KOPT-K1 (cell line): ENCODE measurements around the gene CFAP74.

Experiments used
- H3K27ac ChIP-seq: fragments of 200-600 bp; sonication (generic); 2 replicates; pipeline ENCODE4 v1.5.1; 2016; ENCODE audit warnings: antibody characterized with exemption, mild to moderate bottlenecking, low read depth, low read length; ENCODE audit not compliant: poor library complexity, severe bottlenecking
- H3K36me3 ChIP-seq: fragments of 200-600 bp; sonication (generic); 2 replicates; pipeline ENCODE4 v1.5.1; 2017; ENCODE audit warnings: antibody characterized with exemption, mild to moderate bottlenecking, low read length, moderate library complexity; ENCODE audit not compliant: insufficient read depth
- H3K9me3 ChIP-seq: fragments of 200-600 bp; sonication (generic); 2 replicates; pipeline ENCODE4 v1.5.1; 2017; ENCODE audit warnings: antibody characterized with exemption, low read length, mild to moderate bottlenecking; ENCODE audit not compliant: insufficient read depth, poor library complexity, severe bottlenecking

The CFAP74 gene

GRCh38 chr1:2029561-2029960 lies 26.0 kb upstream of the CFAP74 start:
- H3K27ac ChIP-seq: no peak overlapping the region
- H3K36me3 ChIP-seq: no peaks in the 10 kb centered on the region
- H3K9me3 ChIP-seq: no peaks in the 10 kb centered on the region

DNA sequence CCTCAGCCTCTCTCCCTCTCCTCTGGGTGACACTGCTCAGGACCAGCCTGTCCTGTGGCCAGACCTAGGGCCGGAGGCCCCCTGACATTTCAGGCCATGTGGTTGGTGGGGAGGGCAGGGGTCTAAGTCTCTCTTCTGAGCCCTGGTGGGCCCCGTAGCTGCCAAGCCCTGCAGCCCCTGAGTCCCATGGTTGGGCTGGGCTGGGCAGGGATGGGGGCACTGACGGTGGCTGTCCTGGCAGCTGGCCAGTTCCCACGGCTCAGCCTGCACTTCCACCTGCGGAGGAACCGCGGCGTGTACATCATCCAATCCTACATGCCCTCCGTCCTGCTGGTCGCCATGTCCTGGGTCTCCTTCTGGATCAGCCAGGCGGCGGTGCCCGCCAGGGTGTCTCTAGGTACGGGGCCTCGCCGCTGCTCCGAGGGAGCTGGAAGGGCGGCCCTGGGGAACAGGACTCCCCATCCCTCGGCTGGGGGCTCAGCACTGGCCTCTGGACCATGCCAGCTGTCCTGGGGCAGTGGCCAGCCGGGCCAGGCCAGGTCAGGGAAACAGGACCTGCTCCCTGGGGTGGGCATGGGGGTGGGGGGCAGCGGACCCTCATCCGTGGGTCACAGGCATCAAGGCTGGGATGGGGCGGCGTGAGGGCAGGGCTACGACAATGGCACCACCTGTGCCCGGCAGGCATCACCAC lies 25.4 kb upstream of the CFAP74 start:
- H3K27ac ChIP-seq: peak overlapping the region; percentile 57
- H3K36me3 ChIP-seq: no peaks in the 10 kb centered on the region
- H3K9me3 ChIP-seq: no peaks in the 10 kb centered on the region

DNA sequence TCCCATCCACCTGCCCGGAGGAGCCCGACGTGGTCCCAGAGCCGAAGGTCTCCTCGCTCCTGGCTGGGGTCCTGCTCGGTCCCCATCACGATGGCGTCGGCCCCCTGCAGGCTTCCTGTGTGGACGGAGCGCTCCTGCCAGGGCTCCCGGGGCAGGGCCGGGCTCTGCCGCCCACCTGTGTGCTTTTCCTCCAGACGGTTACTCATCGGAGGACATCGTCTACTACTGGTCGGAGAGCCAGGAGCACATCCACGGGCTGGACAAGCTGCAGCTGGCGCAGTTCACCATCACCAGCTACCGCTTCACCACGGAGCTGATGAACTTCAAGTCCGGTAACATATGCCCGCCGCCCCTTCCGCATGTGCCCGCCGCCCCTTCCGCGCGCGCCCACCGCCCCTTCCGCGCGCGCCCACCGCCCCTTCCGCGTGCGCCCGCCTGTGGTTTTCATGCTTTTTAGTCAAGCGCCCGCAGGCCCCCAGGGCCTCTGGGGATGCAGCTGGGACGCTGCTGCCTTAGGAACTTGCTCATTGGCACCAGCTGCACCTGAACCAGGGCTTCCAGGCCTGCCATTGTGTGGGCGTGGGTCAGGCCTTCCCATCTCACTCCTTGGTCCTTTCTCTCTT lies 24.5 kb upstream of the CFAP74 start:
- Histone ChIP-seq H3K9me3 (no peaks in the 10 kb centered on the region), H3K27ac (peak overlapping the region; percentile 57), H3K36me3 (no peaks in the 10 kb centered on the region)

- no peaks in the 10 kb centered on the region for H3K9me3 ChIP-seq
- H3K36me3 ChIP-seq: no peaks in the 10 kb centered on the region
- H3K27ac ChIP-seq: peak overlapping the region; percentile 47
Measured at GRCh38 chr1:2025491-2025981, 21.9 kb upstream of the CFAP74 start.

- H3K9me3 ChIP-seq: no peaks in the 10 kb centered on the region
- H3K27ac ChIP-seq: no peak overlapping the region
- H3K36me3 ChIP-seq: no peaks in the 10 kb centered on the region
Measured at GRCh38 chr1:2024887-2025286, 21.3 kb upstream of the CFAP74 start.

DNA sequence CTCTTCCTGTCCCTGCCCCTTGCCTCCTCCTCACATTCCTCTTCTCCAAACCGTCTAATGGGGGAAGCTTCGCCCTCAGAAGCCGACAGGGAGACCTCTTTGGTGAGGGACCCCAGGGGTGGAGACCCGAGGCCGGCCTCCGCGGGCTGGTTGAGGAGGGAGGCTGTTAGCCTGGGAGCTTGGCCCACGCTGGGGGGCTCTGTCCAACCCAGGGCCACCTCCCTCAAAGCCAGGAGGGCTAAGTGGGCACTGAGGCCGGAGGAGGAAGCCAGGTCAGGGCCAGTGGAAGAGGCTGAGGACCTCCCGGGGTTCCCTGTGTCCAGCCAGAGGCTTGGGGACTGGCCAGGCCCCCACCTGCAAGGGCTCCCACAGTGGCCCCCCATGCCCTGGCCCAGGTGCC lies 20.9 kb upstream of the CFAP74 start:
- H3K9me3 ChIP-seq: no peaks in the 10 kb centered on the region
- H3K36me3 ChIP-seq: no peaks in the 10 kb centered on the region
- H3K27ac ChIP-seq: no peak overlapping the region

- Histone ChIP-seq H3K9me3 (no peaks in the 10 kb centered on the region), H3K27ac (no peak overlapping the region), H3K36me3 (no peaks in the 10 kb centered on the region)
Measured at GRCh38 chr1:2023187-2023586, 19.6 kb upstream of the CFAP74 start.

GRCh38 chr1:2022063-2022770 lies 18.6 kb upstream of the CFAP74 start:
- H3K9me3 ChIP-seq: no peaks in the 10 kb centered on the region
- H3K27ac ChIP-seq: no peak overlapping the region

GRCh38 chr1:2021550-2021949 lies 18.0 kb upstream of the CFAP74 start:
- H3K36me3 ChIP-seq: no peaks in the 10 kb centered on the region
- no peaks in the 10 kb centered on the region for H3K9me3 ChIP-seq

More at GRCh38 chr1:2022063-2022770, 18.6 kb upstream of the CFAP74 start:
- H3K36me3 ChIP-seq: no peaks in the 10 kb centered on the region

DNA sequence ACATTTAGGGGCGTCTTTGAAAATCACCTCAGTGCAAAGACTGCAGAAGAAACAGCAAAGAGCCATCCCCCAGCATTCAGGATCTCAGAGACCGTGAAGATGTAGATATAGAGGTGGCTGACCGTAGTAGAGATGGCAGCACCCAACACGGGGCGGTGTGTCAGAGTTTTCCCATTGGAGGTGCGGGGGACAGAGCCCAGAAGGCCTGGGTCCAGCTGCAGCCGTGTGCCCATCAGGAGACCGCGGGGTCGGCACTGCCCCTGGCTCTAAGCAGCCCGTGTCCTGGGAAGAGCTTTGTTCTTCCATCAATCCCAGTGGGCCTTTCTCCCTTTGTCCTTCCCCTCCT lies 16.7 kb upstream of the CFAP74 start:
- no peak overlapping the region for H3K27ac ChIP-seq
- H3K9me3 ChIP-seq: no peaks in the 10 kb centered on the region
- H3K36me3 ChIP-seq: no peaks in the 10 kb centered on the region

More at GRCh38 chr1:2021550-2021949, 18.0 kb upstream of the CFAP74 start:
- H3K27ac ChIP-seq: no peak overlapping the region

DNA sequence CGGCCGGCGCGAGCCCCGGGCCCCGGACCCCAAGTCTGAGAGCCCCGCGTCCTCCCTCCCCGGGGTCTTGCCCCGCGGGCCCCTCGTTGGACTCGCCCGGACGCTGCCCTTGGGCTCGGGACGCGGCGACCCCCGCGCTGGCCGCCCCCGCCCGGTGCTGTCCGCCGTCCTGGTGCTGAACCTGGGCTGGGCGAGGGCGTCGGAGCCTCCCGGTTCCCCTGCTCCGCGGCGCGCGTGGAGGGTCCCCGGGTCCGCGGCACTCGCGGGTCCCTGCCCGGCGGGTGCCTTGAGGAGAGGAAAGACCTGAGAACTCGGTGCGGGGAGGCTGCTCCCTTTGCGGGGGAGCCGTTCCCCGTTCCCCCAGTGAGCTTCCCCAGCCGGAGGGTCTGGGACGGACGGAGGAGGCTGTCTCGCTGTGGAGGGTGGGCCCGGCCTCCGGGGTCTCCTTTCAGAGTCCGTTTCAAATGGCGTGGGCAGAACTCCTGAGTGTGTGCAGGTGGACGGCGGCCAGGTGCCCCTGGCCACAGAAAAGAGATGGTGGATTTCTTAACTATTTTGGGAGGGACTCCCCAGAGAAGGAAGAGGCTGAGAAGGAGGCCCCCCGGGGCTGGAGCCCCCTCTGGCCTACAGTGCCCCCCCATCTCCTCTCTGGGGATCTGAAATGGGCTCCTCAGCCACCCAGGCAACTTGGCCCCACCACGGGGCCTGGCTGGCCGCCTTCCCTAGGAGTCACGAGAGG lies 16.2 kb upstream of the CFAP74 start:
- Histone ChIP-seq H3K36me3 (no peaks in the 10 kb centered on the region), H3K9me3 (no peaks in the 10 kb centered on the region), H3K27ac (no peak overlapping the region)

GRCh38 chr1:2019172-2019543 lies 15.6 kb upstream of the CFAP74 start, which contains the start of gene GABRD:
Gene GABRD, plus strand, starts transcription at chr1:2019345. Its CDS starts 79 bp downstream, at chr1:2019424.
- H3K9me3 ChIP-seq: no peaks in the 10 kb centered on the region
- H3K36me3 ChIP-seq: no peaks in the 10 kb centered on the region
- no peak within 1 kb of the TSS for H3K27ac ChIP-seq

- no peak overlapping the region for H3K27ac ChIP-seq
- no peaks in the 10 kb centered on the region for H3K36me3 ChIP-seq
- H3K9me3 ChIP-seq: no peaks in the 10 kb centered on the region
Measured at GRCh38 chr1:2018217-2019171, 14.9 kb upstream of the CFAP74 start.

DNA sequence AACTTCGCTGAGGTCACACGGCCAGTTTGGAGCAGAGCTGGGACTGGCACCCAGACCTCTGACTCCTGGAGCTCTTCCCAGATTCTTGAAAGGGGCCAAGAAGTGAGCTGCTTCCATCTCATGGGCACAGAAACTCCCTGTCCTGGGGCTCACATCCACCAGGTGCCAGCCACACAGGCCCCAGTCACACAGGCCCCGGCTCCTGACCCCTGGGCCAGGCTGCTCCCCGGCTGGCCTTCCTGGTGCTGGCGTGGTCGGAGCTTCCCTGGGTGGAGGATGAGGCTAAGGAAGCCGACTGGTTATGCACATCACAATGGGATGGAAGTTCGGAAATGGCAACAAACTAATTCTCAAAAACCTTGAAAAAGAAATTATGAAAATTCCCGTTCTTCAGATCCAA lies 12.5 kb upstream of the CFAP74 start:
- Histone ChIP-seq H3K9me3 (no peaks in the 10 kb centered on the region), H3K27ac (no peak overlapping the region), H3K36me3 (no peaks in the 10 kb centered on the region)
